Measurements from ENCODE around the gene SP2. TPM values are rescaled to one million over a fixed set of nuclear protein-coding genes. Genes with fewer than 3 reads are reported as not detected.
"Not testable (repeated sequence)": the region's sequence is repeated elsewhere in the genome, so short reads cannot be mapped to it uniquely, and the experiment has no call there.

SP2 gene
- total RNA-seq, 2 donors from 2014 or later: 18.1 to 21.6 TPM

GRCh38 chr17:47929218-47930000 lies 33.4 kb downstream of the SP2 start:
- no peak for DNase-seq
- no peak overlapping the region for H3K27ac ChIP-seq
- intact Hi-C loops (cut with DNase I): no loop called here
- no peaks in the 10 kb centered on the region for H3K27me3 ChIP-seq
- H3K36me3 ChIP-seq: peaks cover 17% of the 10 kb centered on the region
- no peak overlapping the region for H3K9ac ChIP-seq (ENCODE audit: low read depth in 2 of 2, low read length in 2 of 2)
- no peak overlapping the region for H3K4me3 ChIP-seq
- no peaks in the 10 kb centered on the region for H3K9me3 ChIP-seq
- H3K4me1 ChIP-seq: no peaks in the 10 kb centered on the region
- no peak for TF ChIP-seq CTCF (IDR thresholded peaks at IDR 0.05)

- Histone ChIP-seq H3K4me3 (no peak overlapping the region), H3K4me1 (no peaks in the 10 kb centered on the region), H3K36me3 (peaks cover 4% of the 10 kb centered on the region), H3K27ac (no peak overlapping the region), H3K27me3 (no peaks in the 10 kb centered on the region), H3K9ac (ENCODE audit: low read depth in 2 of 2, low read length in 2 of 2) (no peak overlapping the region), H3K9me3 (no peaks in the 10 kb centered on the region)
- no peak for DNase-seq
- no peak for TF ChIP-seq CTCF (IDR thresholded peaks at IDR 0.05)
- intact Hi-C loops (cut with DNase I): no loop called here
These were observed 35.8 kb downstream of the SP2 start for GRCh38 chr17:47931848-47932247.

DNA sequence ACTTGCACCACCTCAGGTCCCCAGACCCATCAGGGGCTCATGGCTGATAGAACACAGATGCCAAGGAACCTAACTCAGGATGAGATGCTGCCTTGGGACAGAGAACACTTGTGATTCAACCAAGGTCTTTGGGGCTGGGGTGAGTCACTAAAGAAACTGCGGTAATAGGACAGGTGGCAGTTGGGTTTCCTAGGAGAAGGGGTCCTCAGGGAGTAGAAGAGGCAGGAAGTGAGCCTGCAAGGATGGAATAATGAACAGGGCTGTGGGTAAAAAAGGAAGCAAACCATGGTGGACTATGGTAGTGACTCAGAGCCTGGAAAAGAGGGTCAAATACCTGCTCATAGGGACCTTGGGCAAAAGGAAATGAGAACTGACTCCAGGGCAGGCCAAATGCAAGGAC lies 38.8 kb downstream of the SP2 start:
- Histone ChIP-seq H3K36me3 (no peaks in the 10 kb centered on the region), H3K4me1 (no peaks in the 10 kb centered on the region), H3K27ac (no peak overlapping the region), H3K9me3 (no peaks in the 10 kb centered on the region), H3K9ac (ENCODE audit: low read depth in 2 of 2, low read length in 2 of 2) (no peak overlapping the region), H3K4me3 (no peak overlapping the region), H3K27me3 (no peaks in the 10 kb centered on the region)
- DNase-seq: no peak
- no peak for TF ChIP-seq CTCF (IDR thresholded peaks at IDR 0.05)
- intact Hi-C loops (cut with DNase I): no loop called here

- H3K4me1 ChIP-seq; H3K36me3 ChIP-seq; DNase-seq; H3K9me3 ChIP-seq; H3K27me3 ChIP-seq; intact Hi-C loops (cut with DNase I); H3K27ac ChIP-seq; H3K9ac ChIP-seq (ENCODE audit: low read depth in 2 of 2, low read length in 2 of 2); H3K4me3 ChIP-seq: not testable (repeated sequence)
These were observed 39.4 kb downstream of the SP2 start for GRCh38 chr17:47935468-47935867.

GRCh38 chr17:47935961-47936360 lies 39.9 kb downstream of the SP2 start:
- intact Hi-C loops (cut with DNase I): no loop called here
- Histone ChIP-seq H3K9ac (ENCODE audit: low read depth in 2 of 2, low read length in 2 of 2) (no peak overlapping the region), H3K4me1 (no peaks in the 10 kb centered on the region)

More at GRCh38 chr17:47935961-47936360, 39.9 kb downstream of the SP2 start:
- no peak for DNase-seq
- Histone ChIP-seq H3K27ac (no peak overlapping the region), H3K9me3 (no peaks in the 10 kb centered on the region), H3K27me3 (no peaks in the 10 kb centered on the region), H3K36me3 (no peaks in the 10 kb centered on the region), H3K4me3 (no peak overlapping the region)
- TF ChIP-seq CTCF (IDR thresholded peaks at IDR 0.05): no peak
